Stimulated activated CD4-positive, alpha-beta T cell treated with anti-CD3 and anti-CD28 coated beads, Interleukin-1b, Interleukin-23, amount 100 ng/mL, for 24 hours (primary cell): ENCODE data around the gene KAT7.
"Not testable (repeated sequence)": the region's sequence is repeated elsewhere in the genome, so short reads cannot be mapped to it uniquely, and the experiment has no call there.

ENCODE experiments used
- DNase-seq, 4 experiments: peaks; one replicate each; pipeline ENCODE4 v3.0.0-alpha.2; 2020; ENCODE audit warnings: low read depth in 4 of 4, low spot score in 1 of 4

Gene KAT7

GRCh38 chr17:49788478-49789242 is at the start of gene KAT7:
Gene KAT7, plus strand, starts transcription at chr17:49788681. Its CDS starts 154 bp downstream, at chr17:49788835.
- DNase-seq, result peak; percentile 89 to 97 (median 94)

GRCh38 chr17:49739641-49740271 is 48.7 kb upstream of the KAT7 start:
- DNase-seq, result peak; percentile 46 to 65 (median 60)

GRCh38 chr17:49741009-49741691 is 47.3 kb upstream of the KAT7 start:
- DNase-seq, result no peak

- DNase-seq, result no peak
These were observed 46.8 kb upstream of the KAT7 start for GRCh38 chr17:49741692-49742076.

GRCh38 chr17:49742166-49742638 is 46.3 kb upstream of the KAT7 start:
- DNase-seq, result no peak

- DNase-seq, result no peak
These were observed 43.0 kb upstream of the KAT7 start for GRCh38 chr17:49745175-49746139.

GRCh38 chr17:49746791-49747490 is 41.5 kb upstream of the KAT7 start:
- no peak for DNase-seq

GRCh38 chr17:49747632-49748031 is 40.8 kb upstream of the KAT7 start:
- no peak for DNase-seq

GRCh38 chr17:49748223-49748622 is 40.3 kb upstream of the KAT7 start:
- no peak for DNase-seq

GRCh38 chr17:49748791-49749190 is 39.7 kb upstream of the KAT7 start:
- DNase-seq, result peak in 3 of 4 experiments; percentile 7 to 49 (median 36)

GRCh38 chr17:49749730-49750129 is 38.8 kb upstream of the KAT7 start:
- no peak for DNase-seq

- DNase-seq, result no peak
These were observed 36.0 kb upstream of the KAT7 start for GRCh38 chr17:49752508-49752907.

GRCh38 chr17:49753959-49754391 is 34.5 kb upstream of the KAT7 start:
- DNase-seq, result no peak

GRCh38 chr17:49755663-49756283 is 32.7 kb upstream of the KAT7 start:
- DNase-seq, result no peak

GRCh38 chr17:49756323-49757150 is 31.9 kb upstream of the KAT7 start:
- no peak for DNase-seq

- no peak for DNase-seq
These were observed 31.2 kb upstream of the KAT7 start for GRCh38 chr17:49757151-49757777.

GRCh38 chr17:49758464-49759010 is 29.9 kb upstream of the KAT7 start:
- not testable (repeated sequence) for DNase-seq

- no peak for DNase-seq
These were observed 29.3 kb upstream of the KAT7 start for GRCh38 chr17:49759203-49759602.
